ENCODE results near the gene ILRUN. TPM values are rescaled to one million over a fixed set of nuclear protein-coding genes. Genes with fewer than 3 reads are reported as not detected.

The ILRUN gene
- total and polyA plus RNA-seq, 9 of the 15 experiments (the other 6 are each of a cell fraction or from before 2014, with no cell fraction given) = 24.9 to 78.9 (median 53.4) TPM

- TF ChIP-seq RBM15 (IDR thresholded peaks at IDR 0.05; ENCODE audit: insufficient read depth, low read length) = no peak
- no peak for TF ChIP-seq ARHGAP35 (IDR thresholded peaks at IDR 0.05; ENCODE audit: partially characterized antibody)
- TF ChIP-seq ZNF589 (CRISPR knock-in tag; IDR thresholded peaks at IDR 0.05; ENCODE audit: low read depth) = no peak
- TF ChIP-seq FOXM1 (IDR thresholded peaks at IDR 0.05; ENCODE audit: low read depth) = no peak
- no peak for TF ChIP-seq FOXM1 (CRISPR knock-in tag; IDR thresholded peaks at IDR 0.05; ENCODE audit: low read depth)
- TF ChIP-seq AFF1 (IDR thresholded peaks at IDR 0.05; ENCODE audit: low read depth in 1 of 2, partially characterized antibody in 2 of 2) = no peak
- TF ChIP-seq PKNOX1 (IDR thresholded peaks at IDR 0.05) = 0 out of 2 replicates have a peak, but pooled peaks have one; percentile 5
- TF ChIP-seq RBM39 (optimal IDR thresholded peaks at IDR 0.05; ENCODE audit: low read depth, low read length) = no peak
- no peak for TF ChIP-seq NFXL1 (CRISPR knock-in tag; IDR thresholded peaks at IDR 0.05)
- TF ChIP-seq ZFX (CRISPR knock-in tag; IDR thresholded peaks at IDR 0.05) = peak; percentile 63; the same call in 1 of the 2 replicates
- no peak for TF ChIP-seq PHF8 (IDR thresholded peaks at IDR 0.05; ENCODE audit: borderline replicate concordance, low read length)
- TF ChIP-seq MIER1 (IDR thresholded peaks at IDR 0.05; ENCODE audit: low read depth) = no peak
- TF ChIP-seq ZNF239 (CRISPR knock-in tag; IDR thresholded peaks at IDR 0.05) = no peak
- no peak for TF ChIP-seq CBFA2T3 (IDR thresholded peaks at IDR 0.05)
- no peak for TF ChIP-seq CBX5 (IDR thresholded peaks at IDR 0.05; ENCODE audit: borderline replicate concordance, low read depth)
- TF ChIP-seq RBM34 (IDR thresholded peaks at IDR 0.05; ENCODE audit: borderline replicate concordance, insufficient read depth, low read length) = no peak
- no peak for TF ChIP-seq PRPF4 (IDR thresholded peaks at IDR 0.05; ENCODE audit: insufficient read depth, low read depth, low read length, poor library complexity, severe bottlenecking)
- no peak for TF ChIP-seq ZBTB12 (CRISPR knock-in tag; IDR thresholded peaks at IDR 0.05)
- TF ChIP-seq ESRRB (CRISPR knock-in tag; IDR thresholded peaks at IDR 0.05; ENCODE audit: borderline replicate concordance) = no peak
Observed at GRCh38 chr6:34671801-34672656, 24.5 kb downstream of the ILRUN start (continued).

All from K562 (cell line).